Activated CD8-positive, alpha-beta memory T cell treated with anti-CD3 and anti-CD28 coated beads, Interleukin-2, amount 50 U/mL, for 4 hours (primary cell): ENCODE results near the gene CPB2.

Source experiments
- DNase-seq: peaks from one replicate; pipeline ENCODE4 v3.0.0-alpha.2; 2020

CPB2 gene

GRCh38 chr13:46045424-46045823 is 59.4 kb downstream of the CPB2 start:
- DNase-seq, result no peak

GRCh38 chr13:46043647-46044046 is 61.2 kb downstream of the CPB2 start:
- DNase-seq, result no peak

- DNase-seq, result no peak
Measured at GRCh38 chr13:46041419-46041839, 63.4 kb downstream of the CPB2 start.

GRCh38 chr13:46040763-46041162 is 64.1 kb downstream of the CPB2 start:
- no peak for DNase-seq

GRCh38 chr13:46039411-46040182 is 65.2 kb downstream of the CPB2 start:
- no peak for DNase-seq

GRCh38 chr13:46038296-46038695 is 66.5 kb downstream of the CPB2 start:
- no peak for DNase-seq

GRCh38 chr13:46035066-46035465 is 69.8 kb downstream of the CPB2 start:
- DNase-seq, result no peak

- DNase-seq, result no peak
Measured at GRCh38 chr13:46032341-46032740, 72.5 kb downstream of the CPB2 start.

GRCh38 chr13:46031581-46032263 is 73.1 kb downstream of the CPB2 start:
- DNase-seq, result no peak

GRCh38 chr13:46025157-46025556 is 79.7 kb downstream of the CPB2 start:
- DNase-seq, result no peak

- no peak for DNase-seq
Measured at GRCh38 chr13:46022481-46022880, 82.4 kb downstream of the CPB2 start.

GRCh38 chr13:46016216-46016615 is 88.6 kb downstream of the CPB2 start:
- DNase-seq, result no peak

GRCh38 chr13:46015366-46015765 is 89.5 kb downstream of the CPB2 start:
- no peak for DNase-seq

GRCh38 chr13:46012404-46012803 is 92.4 kb downstream of the CPB2 start:
- DNase-seq, result no peak

GRCh38 chr13:46010148-46010547 is 94.7 kb downstream of the CPB2 start:
- DNase-seq, result no peak

- DNase-seq, result no peak
Measured at GRCh38 chr13:46008631-46009030, 96.2 kb downstream of the CPB2 start.

- DNase-seq, result no peak
Measured at GRCh38 chr13:46006688-46007452, 98.0 kb downstream of the CPB2 start.

GRCh38 chr13:46004491-46004890 is 100.3 kb downstream of the CPB2 start:
- no peak for DNase-seq
